Gastroesophageal sphincter (tissue), 4 donors: Measurements from ENCODE around the gene SH3RF1. TPM values are rescaled to one million over a fixed set of nuclear protein-coding genes. Genes with fewer than 3 reads are reported as not detected.
A peak's percentile ranks its signal among the peaks of the same experiment; 100 is the strongest.

Source experiments
- ATAC-seq: fragments of 150-250 bp; one replicate; pipeline ENCODE4 v1.9.1; 2016; ENCODE audit warnings: mild to moderate bottlenecking, moderate library complexity
- H3K27ac ChIP-seq, 4 donors: fragments of 200-600 bp; sonication (generic) in 3 of 4; 1 replicate in 3 of 4; 2 replicates in 1 of 4; pipeline ENCODE4 v1.5.1; 2016 to 2019
- H3K27me3 ChIP-seq: fragments of 200-600 bp; sonication (generic); one replicate; pipeline ENCODE4 v1.5.1; 2019
- H3K36me3 ChIP-seq, 2 donors: fragments of 200-600 bp; sonication (generic); one replicate each; pipeline ENCODE4 v1.5.1; 2019; ENCODE audit warnings: control low read depth in 1 of 2
- H3K4me1 ChIP-seq, 3 donors: fragments of 200-600 bp; sonication (generic); 1 replicate in 2 of 3; 2 replicates in 1 of 3; pipeline ENCODE4 v1.5.1; 2016 to 2019; ENCODE audit warnings: control low read depth in 2 of 3
- H3K4me3 ChIP-seq, 2 donors: fragments of 200-600 bp; sonication (generic); one replicate each; pipeline ENCODE4 v1.5.1; 2019; ENCODE audit warnings: mild to moderate bottlenecking in 1 of 2, moderate library complexity in 1 of 2
- H3K9me3 ChIP-seq, 3 donors: fragments of 200-600 bp; sonication (generic); one replicate each; pipeline ENCODE4 v1.5.1; 2017 to 2019; ENCODE audit warnings: control low read depth in 2 of 3
- EP300 ChIP-seq: sonication (generic); formaldehyde crosslinking; IDR thresholded peaks from one replicate; pipeline ENCODE4 v1.6.1; 2017; ENCODE audit warnings: antibody characterized with exemption, mild to moderate bottlenecking
- POLR2A ChIP-seq, 2 donors: fragments of 450-650 bp; IDR thresholded peaks; one replicate each; pipeline ENCODE4 v1.6.1; 2017; ENCODE audit warnings: antibody characterized with exemption in 2 of 2, mild to moderate bottlenecking in 2 of 2, moderate library complexity in 1 of 2
- POLR2AphosphoS5 ChIP-seq: sonication (generic); formaldehyde crosslinking; IDR thresholded peaks from one replicate; pipeline ENCODE4 v1.6.1; 2017; ENCODE audit warnings: antibody characterized with exemption
- WGBS, 2 donors: methylation state at CpG; one replicate each; pipeline ENCODE4 v1.1.5; 2018; ENCODE audit warnings: low coverage in 1 of 2; 5-methylcytosine and 5-hydroxymethylcytosine counted together
- total RNA-seq, 4 donors: library from RNA; depleted of rRNA; stranded (reverse); fragments of >200 nt; gene quantifications; one replicate each; pipeline ENCODE4 v1.1.0, GENCODE V29; 2016
- TF ChIP-seq, protein P1 (sequence below), 4 experiments: fragments of 200-600 bp in 2 of 4; fragments of 450-650 bp in 2 of 4; sonication (generic) in 1 of 4; IDR thresholded peaks; one replicate each; pipeline ENCODE4 v1.5.1; 2017 to 2019; ENCODE audit warnings: antibody characterized with exemption in 4 of 4, mild to moderate bottlenecking in 2 of 4, moderate library complexity in 2 of 4

The SH3RF1 gene
- total RNA-seq, 4 donors from 2014 or later, result 9.2 to 17.6 (median 13.3) TPM

DNA sequence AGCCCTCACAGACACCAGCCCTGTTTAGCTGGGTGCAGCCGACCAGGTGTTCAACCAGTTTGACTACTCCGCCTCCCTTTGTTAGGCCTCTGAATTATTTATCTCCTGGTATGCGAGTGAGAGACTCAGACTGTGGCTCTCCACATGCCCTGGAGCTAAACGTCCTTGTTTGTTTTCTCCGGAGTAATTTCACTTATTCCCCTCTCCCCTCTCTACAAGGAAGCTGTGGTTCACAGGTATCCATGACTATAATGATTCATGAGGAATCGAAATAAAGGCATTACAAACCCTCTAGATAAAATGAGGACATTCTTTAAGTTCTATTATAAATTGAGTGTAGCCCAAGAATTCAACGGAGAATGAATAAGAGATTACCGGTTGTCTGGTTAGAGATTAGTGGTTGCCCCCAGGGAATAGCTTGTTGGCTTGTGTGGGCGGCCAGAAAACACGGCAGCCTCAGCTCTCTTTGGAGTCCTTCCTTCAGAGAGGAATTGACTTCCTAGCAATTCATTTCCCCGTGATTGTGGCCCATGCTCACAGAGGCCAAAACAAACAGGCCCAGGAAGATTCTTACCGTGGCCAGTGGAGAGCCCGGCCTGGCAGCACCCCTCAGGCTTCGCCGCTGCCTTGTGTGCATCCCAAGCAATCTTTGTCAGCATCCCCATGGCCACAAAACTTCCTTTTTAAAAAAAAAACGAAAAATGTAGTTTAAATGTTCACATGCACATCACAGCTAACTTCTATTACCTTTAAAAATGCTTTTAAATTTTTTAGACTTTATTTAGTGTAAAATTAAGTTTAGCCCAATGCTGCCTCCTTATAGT, 200.5 kb downstream of the SH3RF1 start:
- no peak for ATAC-seq
- WGBS, 2 donors, result 53 to 69% methylated on average over 9 to 16 of the region's 16 CpGs
- Histone ChIP-seq H3K36me3 (no peaks in the 10 kb centered on the region), H3K4me1 (no peaks in the 10 kb centered on the region), H3K9me3 (no peaks in the 10 kb centered on the region), H3K27ac (no peak overlapping the region), H3K4me3 (no peak overlapping the region), H3K27me3 (no peaks in the 10 kb centered on the region)
- TF ChIP-seq, protein P1, sequence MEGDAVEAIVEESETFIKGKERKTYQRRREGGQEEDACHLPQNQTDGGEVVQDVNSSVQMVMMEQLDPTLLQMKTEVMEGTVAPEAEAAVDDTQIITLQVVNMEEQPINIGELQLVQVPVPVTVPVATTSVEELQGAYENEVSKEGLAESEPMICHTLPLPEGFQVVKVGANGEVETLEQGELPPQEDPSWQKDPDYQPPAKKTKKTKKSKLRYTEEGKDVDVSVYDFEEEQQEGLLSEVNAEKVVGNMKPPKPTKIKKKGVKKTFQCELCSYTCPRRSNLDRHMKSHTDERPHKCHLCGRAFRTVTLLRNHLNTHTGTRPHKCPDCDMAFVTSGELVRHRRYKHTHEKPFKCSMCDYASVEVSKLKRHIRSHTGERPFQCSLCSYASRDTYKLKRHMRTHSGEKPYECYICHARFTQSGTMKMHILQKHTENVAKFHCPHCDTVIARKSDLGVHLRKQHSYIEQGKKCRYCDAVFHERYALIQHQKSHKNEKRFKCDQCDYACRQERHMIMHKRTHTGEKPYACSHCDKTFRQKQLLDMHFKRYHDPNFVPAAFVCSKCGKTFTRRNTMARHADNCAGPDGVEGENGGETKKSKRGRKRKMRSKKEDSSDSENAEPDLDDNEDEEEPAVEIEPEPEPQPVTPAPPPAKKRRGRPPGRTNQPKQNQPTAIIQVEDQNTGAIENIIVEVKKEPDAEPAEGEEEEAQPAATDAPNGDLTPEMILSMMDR (IDR thresholded peaks at IDR 0.05), result no peak
- TF ChIP-seq POLR2AphosphoS5 (no peak), POLR2A (IDR thresholded peaks at IDR 0.05) (no peak), EP300 (no peak)

DNA sequence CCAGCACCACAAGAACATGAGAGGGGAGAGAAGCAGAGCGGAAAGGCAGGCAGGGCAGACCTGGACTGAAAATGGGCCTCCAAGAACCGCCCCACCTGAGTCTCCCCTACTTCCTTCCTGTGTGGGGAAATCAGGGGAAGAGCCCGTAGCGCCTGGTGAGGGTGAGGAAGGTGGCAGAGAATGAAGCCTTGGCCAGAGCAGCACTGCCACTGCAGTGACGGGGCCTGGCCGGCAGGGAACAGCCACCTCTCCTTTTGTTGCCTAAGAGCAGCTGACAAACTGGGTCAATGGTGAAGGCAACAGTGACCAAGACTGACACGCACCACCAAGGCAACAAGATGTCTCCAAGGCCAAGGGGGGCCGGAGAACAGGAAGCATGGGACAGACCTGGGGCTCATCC, 202.3 kb downstream of the SH3RF1 start:
- Histone ChIP-seq H3K27ac (no peak overlapping the region), H3K4me3 (no peak overlapping the region), H3K27me3 (no peaks in the 10 kb centered on the region), H3K9me3 (no peaks in the 10 kb centered on the region), H3K4me1 (no peaks in the 10 kb centered on the region), H3K36me3 (no peaks in the 10 kb centered on the region)
- no peak for ATAC-seq
- no peak for TF ChIP-seq POLR2AphosphoS5
- WGBS, 2 donors, result 83% methylated on average over 6 of the region's 8 CpGs; no CpG with 5 or more reads in 1 of the 2 donors

DNA sequence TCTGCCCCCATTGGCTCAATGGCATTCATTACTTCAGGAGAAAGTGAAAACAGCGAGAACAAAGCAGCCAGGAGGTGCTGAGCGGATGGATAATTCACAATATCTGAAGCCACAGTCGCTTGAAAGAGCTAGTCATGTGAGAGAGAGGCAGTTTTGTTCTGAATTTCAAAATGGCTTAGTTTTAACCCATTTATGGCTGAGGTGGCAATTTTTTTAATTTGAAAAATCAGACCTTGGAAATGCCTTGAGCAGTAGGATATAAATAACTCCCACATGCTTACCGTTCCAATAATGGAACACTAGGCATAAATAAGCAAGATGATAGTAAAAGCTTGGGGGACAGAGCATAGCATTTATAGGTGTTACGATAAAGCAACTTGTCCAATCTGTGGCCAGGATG, 203.8 kb downstream of the SH3RF1 start:
- H3K27me3 ChIP-seq, result no peaks in the 10 kb centered on the region
- ATAC-seq, result no peak
- H3K27ac ChIP-seq, result no peak overlapping the region
- H3K36me3 ChIP-seq, result no peaks in the 10 kb centered on the region
- no peak overlapping the region for H3K4me3 ChIP-seq
- TF ChIP-seq EP300 (no peak), POLR2AphosphoS5 (no peak), POLR2A (IDR thresholded peaks at IDR 0.05) (no peak)
- TF ChIP-seq, protein P1 (IDR thresholded peaks at IDR 0.05), result no peak
- 88 to 96% methylated on average over 5 of the region's 5 CpGs for WGBS, 2 donors
- no peaks in the 10 kb centered on the region for H3K9me3 ChIP-seq
- H3K4me1 ChIP-seq, result peaks cover 0 to 14% (median 0%) of the 10 kb centered on the region in 3 donors

DNA sequence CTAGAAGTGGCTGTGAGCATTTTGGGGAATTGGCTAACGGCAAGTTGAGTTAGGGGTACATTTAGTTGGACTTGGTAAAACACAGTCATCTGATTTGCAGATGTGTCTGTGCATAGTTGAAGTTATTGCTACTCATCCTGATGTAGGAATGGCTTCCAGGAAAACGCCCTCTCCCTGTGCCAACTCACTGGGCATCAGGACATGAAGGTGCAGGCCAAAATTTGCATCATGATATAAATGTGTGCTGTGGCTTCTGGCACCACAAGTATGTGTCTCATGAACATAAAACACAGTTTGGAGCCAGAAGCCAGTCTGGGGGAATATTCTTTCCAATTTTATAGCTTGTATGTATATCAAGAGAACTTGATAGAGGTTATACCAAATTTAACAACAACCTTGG, 206.5 kb downstream of the SH3RF1 start:
- TF ChIP-seq POLR2AphosphoS5 (no peak), POLR2A (IDR thresholded peaks at IDR 0.05) (no peak), EP300 (no peak)
- TF ChIP-seq, protein P1 (IDR thresholded peaks at IDR 0.05), result no peak
- 75 to 85% methylated on average over 2 of the region's 2 CpGs for WGBS, 2 donors
- no peak for ATAC-seq
- peaks cover 0 to 34% (median 4%) of the 10 kb centered on the region in 3 donors for H3K4me1 ChIP-seq
- H3K4me3 ChIP-seq, result no peak overlapping the region
- H3K36me3 ChIP-seq, result no peaks in the 10 kb centered on the region
- H3K27me3 ChIP-seq, result no peaks in the 10 kb centered on the region
- H3K9me3 ChIP-seq, result no peaks in the 10 kb centered on the region
- H3K27ac ChIP-seq, result no peak overlapping the region

DNA sequence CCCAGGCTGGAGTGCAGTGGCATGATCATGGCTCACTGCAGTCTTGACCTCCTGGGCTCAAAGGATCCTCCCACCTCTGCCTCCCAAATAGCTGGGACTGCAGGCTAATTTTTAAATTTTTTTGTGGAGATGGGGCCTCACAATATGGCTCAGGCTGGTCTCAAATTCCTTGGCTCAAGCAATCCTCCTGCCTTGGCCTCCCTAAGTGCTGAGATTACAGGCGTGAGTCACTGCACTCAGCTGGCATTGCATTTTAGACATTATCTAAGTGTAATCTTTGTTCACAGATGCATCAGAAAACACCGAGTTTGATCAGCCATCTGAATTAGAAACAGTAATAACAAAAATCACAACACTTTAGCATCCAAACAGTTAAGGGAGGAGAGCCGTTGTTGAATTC, 207.3 kb downstream of the SH3RF1 start:
- no peaks in the 10 kb centered on the region for H3K9me3 ChIP-seq
- H3K27ac ChIP-seq, result peak overlapping the region in 1 of 4 donors; percentile 56
- H3K27me3 ChIP-seq, result no peaks in the 10 kb centered on the region
- H3K4me1 ChIP-seq, result peaks cover 0 to 34% (median 4%) of the 10 kb centered on the region in 3 donors
- no peak for ATAC-seq
- TF ChIP-seq, protein P1 (IDR thresholded peaks at IDR 0.05), result no peak
- TF ChIP-seq POLR2AphosphoS5 (no peak), EP300 (no peak), POLR2A (IDR thresholded peaks at IDR 0.05) (no peak)
- 76% methylated on average over 3 of the region's 3 CpGs; no CpG with 5 or more reads in 1 of the 2 donors for WGBS, 2 donors
- H3K4me3 ChIP-seq, result no peak overlapping the region
- no peaks in the 10 kb centered on the region for H3K36me3 ChIP-seq
